ENCODE results near the gene PIN1. TPM values are rescaled to one million over a fixed set of nuclear protein-coding genes. Genes with fewer than 3 reads are reported as not detected.
A peak's percentile ranks its signal among the peaks of the same experiment; 100 is the strongest.
"Not testable (repeated sequence)": the region's sequence is repeated elsewhere in the genome, so short reads cannot be mapped to it uniquely, and the experiment has no call there.

Gene PIN1
- total and polyA plus RNA-seq, 7 donors, result 49.6 to 81.1 (median 63.9) TPM

DNA sequence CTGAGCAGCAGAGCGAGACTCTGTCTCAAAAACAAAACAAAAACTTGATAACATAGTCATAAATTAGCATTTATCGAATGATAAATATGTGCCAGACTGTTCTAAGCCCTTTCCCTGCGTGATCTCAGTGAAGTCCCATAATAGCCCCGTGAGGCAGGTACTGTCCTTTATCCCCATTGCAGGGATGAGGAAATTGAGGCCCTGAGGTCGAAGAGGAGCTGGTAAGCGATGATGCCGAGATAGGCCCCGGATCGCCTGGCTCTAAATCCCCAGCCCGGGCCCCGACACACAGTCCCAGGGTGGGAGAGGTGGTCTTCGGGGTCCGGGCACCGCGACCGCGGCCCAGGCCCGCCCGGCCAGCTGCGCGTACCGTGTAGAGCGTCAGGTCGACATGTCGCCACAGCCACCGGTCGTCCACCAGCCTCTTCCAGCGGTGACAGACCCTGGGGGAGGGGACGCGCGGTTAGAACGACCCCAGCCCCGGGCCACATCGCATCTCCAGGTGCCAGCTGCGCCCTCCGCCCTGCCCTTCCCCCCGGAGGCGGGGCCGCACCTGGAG lies 16.9 kb upstream of the PIN1 start:
- DNase-seq (no peak), ATAC-seq (peak in 3 of 4 donors; percentile 0 to 1 (median 0))
- H3K4me3 ChIP-seq, result peak overlapping the region; percentile 98
- WGBS, 3 donors, result 3% methylated on average over 39 of the region's 39 CpGs
- H3K4me1 ChIP-seq, result peaks cover 13% of the 10 kb centered on the region
- intact Hi-C loops (cut with DNase I), result loop anchor here in 1 of 2 donors (5.0 kb wide), 1 partner anchor 986 kb away; the partner anchor contains the start of genes MBD3L1 and ZNF558
- H3K36me3 ChIP-seq (ENCODE audit: insufficient read depth in 1 of 2, low read depth in 1 of 2), result peaks cover 0 to 10% of the 10 kb centered on the region in 2 donors
- no peaks in the 10 kb centered on the region for H3K9me3 ChIP-seq
- TF ChIP-seq, protein P1, sequence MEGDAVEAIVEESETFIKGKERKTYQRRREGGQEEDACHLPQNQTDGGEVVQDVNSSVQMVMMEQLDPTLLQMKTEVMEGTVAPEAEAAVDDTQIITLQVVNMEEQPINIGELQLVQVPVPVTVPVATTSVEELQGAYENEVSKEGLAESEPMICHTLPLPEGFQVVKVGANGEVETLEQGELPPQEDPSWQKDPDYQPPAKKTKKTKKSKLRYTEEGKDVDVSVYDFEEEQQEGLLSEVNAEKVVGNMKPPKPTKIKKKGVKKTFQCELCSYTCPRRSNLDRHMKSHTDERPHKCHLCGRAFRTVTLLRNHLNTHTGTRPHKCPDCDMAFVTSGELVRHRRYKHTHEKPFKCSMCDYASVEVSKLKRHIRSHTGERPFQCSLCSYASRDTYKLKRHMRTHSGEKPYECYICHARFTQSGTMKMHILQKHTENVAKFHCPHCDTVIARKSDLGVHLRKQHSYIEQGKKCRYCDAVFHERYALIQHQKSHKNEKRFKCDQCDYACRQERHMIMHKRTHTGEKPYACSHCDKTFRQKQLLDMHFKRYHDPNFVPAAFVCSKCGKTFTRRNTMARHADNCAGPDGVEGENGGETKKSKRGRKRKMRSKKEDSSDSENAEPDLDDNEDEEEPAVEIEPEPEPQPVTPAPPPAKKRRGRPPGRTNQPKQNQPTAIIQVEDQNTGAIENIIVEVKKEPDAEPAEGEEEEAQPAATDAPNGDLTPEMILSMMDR (IDR thresholded peaks at IDR 0.05), result no peak
- H3K27ac ChIP-seq, result peak overlapping the region; percentile 93
- H3K27me3 ChIP-seq (ENCODE audit: insufficient read depth in 3 of 3, low read length in 2 of 3), result no peaks in the 10 kb centered on the region

DNA sequence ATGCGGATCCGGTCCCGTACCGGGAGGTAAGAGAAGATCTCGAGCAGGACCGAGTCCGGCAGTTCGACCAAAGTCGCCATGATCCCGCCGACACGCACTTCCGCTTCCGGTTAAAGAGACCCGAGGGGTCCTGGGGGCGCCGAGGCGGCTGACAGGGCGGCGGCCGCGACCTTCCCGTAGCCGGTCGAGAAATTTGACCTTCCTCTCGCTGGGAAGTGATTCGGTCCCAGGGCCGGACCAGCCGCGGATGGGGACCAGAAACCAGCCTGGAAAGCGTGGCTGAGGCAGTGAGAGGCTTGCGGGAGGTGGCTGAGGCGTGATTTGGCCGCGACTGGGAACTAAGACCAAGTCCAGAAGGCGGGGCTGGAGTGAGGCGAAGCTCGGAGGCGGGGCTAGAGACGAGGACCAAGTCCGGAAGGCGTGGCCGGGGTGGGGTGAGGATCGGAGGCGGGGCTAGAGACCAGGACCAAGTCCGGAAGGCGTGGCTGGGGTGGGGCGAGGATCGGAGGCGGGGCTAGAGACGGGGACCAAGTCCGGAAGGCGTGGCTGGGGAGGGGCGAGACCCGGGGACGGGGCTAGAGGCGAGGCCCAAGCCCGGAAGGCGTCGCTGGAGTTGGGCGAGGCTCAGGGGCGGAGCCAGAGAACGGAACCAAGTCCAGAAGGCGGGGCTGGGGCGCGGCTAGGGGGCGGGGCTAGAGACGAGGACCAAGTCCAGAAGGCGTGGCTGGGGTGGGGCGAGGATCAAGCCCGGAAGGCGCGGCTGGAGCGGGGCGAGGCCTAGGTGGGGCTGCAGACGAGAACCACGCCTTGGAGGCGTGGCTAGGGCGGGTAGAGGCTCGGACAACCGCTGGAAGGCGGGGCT lies 16.2 kb upstream of the PIN1 start, which contains the start of gene FBXL12:
Gene FBXL12, minus strand, starts transcription at position 346 of the 862 bp plus-strand sequence. Its CDS starts 266 bp downstream, at position 80.
- ATAC-seq (peak; percentile 94 to 96 (median 94)), DNase-seq (peak; percentile 100)
- Histone ChIP-seq H3K36me3 (ENCODE audit: insufficient read depth in 1 of 2, low read depth in 1 of 2) (peaks cover 0 to 7% of the 10 kb centered on the region in 2 donors), H3K4me1 (peaks cover 13% of the 10 kb centered on the region), H3K27me3 (ENCODE audit: insufficient read depth in 3 of 3, low read length in 2 of 3) (no peaks in the 10 kb centered on the region), H3K9me3 (no peaks in the 10 kb centered on the region), H3K4me3 (peak within 1 kb of the TSS; percentile 98), H3K27ac (peak within 1 kb of the TSS; percentile 93)
- intact Hi-C loops (cut with DNase I), result loop anchor here in 1 of 2 donors (5.0 kb wide), 1 partner anchor 987 kb away; the partner anchor contains the start of genes MBD3L1 and ZNF558
- 0 to 1% (median 1%) methylated on average over 75 to 82 of the region's 82 CpGs for WGBS, 3 donors
- TF ChIP-seq, protein P1 (IDR thresholded peaks at IDR 0.05), result no peak

DNA sequence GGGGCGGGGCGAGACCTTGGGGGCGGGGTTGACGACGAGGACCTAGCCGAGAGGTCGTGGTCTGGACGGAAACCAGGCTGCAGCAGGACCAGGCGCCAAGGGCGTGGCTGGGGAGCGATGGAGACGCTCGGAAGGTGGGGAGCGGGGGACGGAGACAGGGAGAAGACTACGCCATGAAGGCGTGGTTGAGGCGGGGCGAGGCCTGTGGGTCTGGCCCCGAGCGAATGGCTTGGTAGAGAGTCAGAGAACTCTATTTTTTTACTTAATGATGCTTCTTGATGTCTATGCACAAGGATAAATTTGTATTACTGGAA lies 15.6 kb upstream of the PIN1 start:
- WGBS, 3 donors, result 1 to 2% (median 2%) methylated on average over 21 of the region's 21 CpGs
- H3K36me3 ChIP-seq (ENCODE audit: insufficient read depth in 1 of 2, low read depth in 1 of 2), result peaks cover 0 to 8% of the 10 kb centered on the region in 2 donors
- ATAC-seq (no peak), DNase-seq (no peak)
- peak overlapping the region; percentile 93 for H3K27ac ChIP-seq
- no peaks in the 10 kb centered on the region for H3K9me3 ChIP-seq
- intact Hi-C loops (cut with DNase I), result loop anchor here in 1 of 2 donors (5.0 kb wide), 1 partner anchor 987 kb away; the partner anchor contains the start of genes MBD3L1 and ZNF558
- H3K4me1 ChIP-seq, result peaks cover 13% of the 10 kb centered on the region
- no peaks in the 10 kb centered on the region for H3K27me3 ChIP-seq (ENCODE audit: insufficient read depth in 3 of 3, low read length in 2 of 3)
- TF ChIP-seq, protein P1 (IDR thresholded peaks at IDR 0.05), result no peak
- H3K4me3 ChIP-seq, result peak overlapping the region; percentile 98

DNA sequence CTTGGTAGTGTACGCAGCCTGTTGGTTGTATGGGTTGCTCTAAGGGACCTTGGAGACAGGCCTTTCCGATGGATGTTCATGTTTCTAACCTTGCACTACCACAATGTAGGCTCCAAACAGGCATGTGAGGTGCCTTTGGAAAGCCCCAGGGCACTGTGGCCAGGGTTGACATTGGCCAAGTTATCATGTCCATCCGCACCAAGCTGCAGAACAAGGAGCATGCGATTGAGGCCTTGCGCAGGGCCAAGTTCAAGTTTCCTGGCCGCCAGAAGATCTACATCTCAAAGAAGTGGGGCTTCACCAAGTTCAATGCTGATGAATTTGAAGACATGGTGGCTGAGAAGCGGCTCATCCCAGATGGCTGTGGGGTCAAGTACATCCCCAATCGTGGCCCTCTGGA lies 15.1 kb upstream of the PIN1 start:
- H3K27ac ChIP-seq, result peak overlapping the region; percentile 93
- H3K27me3 ChIP-seq (ENCODE audit: insufficient read depth in 3 of 3, low read length in 2 of 3); H3K36me3 ChIP-seq (ENCODE audit: insufficient read depth in 1 of 2, low read depth in 1 of 2); intact Hi-C loops (cut with DNase I); ATAC-seq; H3K9me3 ChIP-seq: not testable (repeated sequence)
- peaks cover 13% of the 10 kb centered on the region for H3K4me1 ChIP-seq
- peak overlapping the region; percentile 98 for H3K4me3 ChIP-seq
- DNase-seq, result peak in 1 of 2 donors; percentile 51
- WGBS, 3 donors, result 90 to 94% (median 90%) methylated on average over 8 of the region's 8 CpGs

DNA sequence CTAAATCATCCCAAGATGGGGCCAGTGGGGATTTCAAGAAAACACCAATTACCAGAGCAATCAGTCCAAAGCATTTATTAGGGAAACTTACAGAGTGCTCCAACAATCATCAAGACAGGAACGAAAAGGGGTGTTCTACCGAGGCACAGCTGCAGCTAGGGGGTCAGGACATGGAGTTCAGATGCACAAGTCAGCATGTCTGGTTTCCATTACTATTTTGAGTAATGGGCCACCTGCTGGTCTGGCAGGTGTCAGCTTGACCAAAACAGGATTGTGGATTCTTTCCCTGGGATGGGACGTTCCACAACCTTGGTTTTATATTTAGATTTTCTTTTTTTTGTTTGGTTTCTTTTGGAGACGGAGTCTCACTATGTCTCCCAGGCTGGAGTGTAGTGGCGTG lies 11.3 kb upstream of the PIN1 start:
- Histone ChIP-seq H3K9me3 (no peaks in the 10 kb centered on the region), H3K4me1 (peaks cover 26% of the 10 kb centered on the region), H3K27ac (no peak overlapping the region), H3K36me3 (ENCODE audit: insufficient read depth in 1 of 2, low read depth in 1 of 2) (peaks cover 0 to 16% of the 10 kb centered on the region in 2 donors), H3K4me3 (no peak overlapping the region), H3K27me3 (ENCODE audit: insufficient read depth in 3 of 3, low read length in 2 of 3) (no peaks in the 10 kb centered on the region)
- 47 to 63% (median 51%) methylated on average over 5 of the region's 5 CpGs for WGBS, 3 donors
- intact Hi-C loops (cut with DNase I), result no loop called here
- ATAC-seq (no peak), DNase-seq (peak in 1 of 2 donors; percentile 4)
- TF ChIP-seq, protein P1 (IDR thresholded peaks at IDR 0.05), result no peak

Data from psoas muscle (tissue), 8 donors.